Measurements from ENCODE around the gene CYTH4. TPM values are rescaled to one million over a fixed set of nuclear protein-coding genes. Genes with fewer than 3 reads are reported as not detected.

CYTH4 gene
- total and polyA plus RNA-seq, 2 donors: 24.7 to 54.6 TPM

DNA sequence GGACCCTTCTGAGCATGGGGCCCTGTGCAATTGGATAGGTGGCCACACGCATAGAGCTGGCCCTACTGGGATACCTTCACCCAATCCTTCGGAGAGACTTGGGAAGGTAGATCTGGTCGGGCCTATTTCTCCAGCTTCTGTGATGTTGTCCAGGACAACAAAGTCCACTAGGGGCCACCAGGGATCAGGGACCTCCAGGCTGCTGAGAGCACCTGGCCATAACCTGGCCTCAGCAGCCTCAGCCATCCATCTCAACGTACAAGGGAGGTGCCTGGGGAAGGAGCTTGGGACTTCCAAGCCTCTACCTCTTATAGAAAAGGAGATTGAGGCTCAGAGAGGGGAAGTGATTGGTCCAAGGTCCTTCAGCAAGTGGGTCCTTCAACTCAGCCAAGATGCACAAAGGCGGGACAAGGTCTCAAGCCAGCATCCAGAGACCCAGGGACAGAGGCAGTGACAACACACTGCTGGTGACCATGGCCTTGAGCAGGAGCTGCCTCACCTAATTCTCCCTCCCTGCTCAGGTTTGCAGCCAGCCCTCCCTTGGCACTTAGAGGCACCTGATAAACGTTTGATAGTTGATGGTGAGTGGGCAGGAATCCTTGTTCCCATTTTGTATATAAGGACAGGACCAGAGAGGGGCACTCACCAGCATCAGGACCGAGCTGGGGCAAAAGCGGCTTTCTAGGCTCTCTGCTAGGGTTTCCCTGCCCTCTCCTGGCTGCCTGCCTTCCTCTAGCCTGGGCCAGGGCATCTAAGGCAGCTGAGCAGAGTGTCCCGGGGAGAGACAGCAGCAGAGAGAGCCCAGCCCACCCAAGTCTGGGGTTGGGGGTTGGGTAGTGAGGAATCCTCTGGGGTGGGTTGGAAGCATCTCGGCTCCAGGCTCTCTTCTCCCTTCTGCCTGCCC lies 42.7 kb upstream of the CYTH4 start:
- Histone ChIP-seq H3K27me3 (ENCODE audit: control insufficient read depth in 2 of 2, insufficient read depth in 1 of 2, low read length in 1 of 2) (peaks cover 0 to 3% of the 10 kb centered on the region in 2 donors), H3K27ac (ENCODE audit: low read depth in 1 of 2, low read length in 1 of 2) (peak overlapping the region; percentile 59 to 67), H3K9me3 (ENCODE audit: control insufficient read depth in 2 of 2, insufficient read depth in 1 of 2, low read length in 1 of 2) (peaks cover 0 to 2% of the 10 kb centered on the region in 2 donors), H3K4me3 (ENCODE audit: low read length in 2 of 2) (no peak overlapping the region), H3K4me1 (ENCODE audit: control insufficient read depth in 2 of 2, insufficient read depth in 2 of 2, low read length in 2 of 2) (peaks cover 33 to 93% of the 10 kb centered on the region in 2 donors), H3K36me3 (ENCODE audit: control insufficient read depth in 2 of 2, insufficient read depth in 2 of 2, low read length in 1 of 2) (peaks cover 69 to 78% of the 10 kb centered on the region in 2 donors)
- WGBS: 92% methylated on average over 10 of the region's 10 CpGs
- DNase-seq (ENCODE audit: low read depth in 6 of 9, low spot score in 9 of 9): no peak

DNA sequence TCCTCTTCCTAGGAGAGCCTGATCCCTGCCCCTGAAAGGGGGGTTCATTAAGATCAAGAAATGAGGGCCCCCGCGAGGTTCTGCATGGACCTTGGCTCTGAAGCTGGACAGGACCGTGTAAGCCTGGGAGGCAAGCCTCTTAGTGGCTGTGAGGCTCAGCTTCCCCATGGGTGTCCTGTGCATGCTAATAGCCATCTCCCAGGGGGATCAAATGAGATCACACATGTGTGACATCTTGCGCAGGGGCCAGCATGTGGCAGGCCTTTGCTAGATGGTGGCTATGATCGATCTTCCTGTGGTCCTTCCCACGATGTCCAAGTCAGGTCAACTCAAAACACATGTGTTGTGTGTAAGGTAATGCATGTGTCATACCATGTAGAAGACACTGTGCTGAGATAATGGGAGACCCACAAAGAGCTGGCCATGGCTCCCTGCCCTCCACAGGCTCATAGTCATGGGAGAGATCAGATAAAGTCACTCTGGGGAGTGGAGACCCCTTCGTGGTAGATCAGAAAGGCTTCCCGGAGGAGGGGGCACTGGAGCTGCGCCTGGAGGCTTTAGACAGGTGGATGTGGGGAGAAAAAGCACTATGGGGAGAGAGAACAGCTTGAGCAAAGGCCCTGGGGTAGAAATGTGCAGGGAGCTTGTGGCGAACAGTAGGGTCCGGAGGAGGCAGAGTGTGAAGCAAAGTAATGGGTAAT lies 41.9 kb upstream of the CYTH4 start:
- H3K27ac ChIP-seq (ENCODE audit: low read depth in 1 of 2, low read length in 1 of 2): peak overlapping the region; percentile 57 to 59
- peaks cover 0 to 3% of the 10 kb centered on the region in 2 donors for H3K27me3 ChIP-seq (ENCODE audit: control insufficient read depth in 2 of 2, insufficient read depth in 1 of 2, low read length in 1 of 2)
- no peak for DNase-seq (ENCODE audit: low read depth in 6 of 9, low spot score in 9 of 9)
- peaks cover 36 to 93% of the 10 kb centered on the region in 2 donors for H3K4me1 ChIP-seq (ENCODE audit: control insufficient read depth in 2 of 2, insufficient read depth in 2 of 2, low read length in 2 of 2)
- peaks cover 0 to 3% of the 10 kb centered on the region in 2 donors for H3K9me3 ChIP-seq (ENCODE audit: control insufficient read depth in 2 of 2, insufficient read depth in 1 of 2, low read length in 1 of 2)
- WGBS: 96% methylated on average over 11 of the region's 11 CpGs
- H3K36me3 ChIP-seq (ENCODE audit: control insufficient read depth in 2 of 2, insufficient read depth in 2 of 2, low read length in 1 of 2): peaks cover 61 to 71% of the 10 kb centered on the region in 2 donors
- no peak overlapping the region for H3K4me3 ChIP-seq (ENCODE audit: low read length in 2 of 2)

DNA sequence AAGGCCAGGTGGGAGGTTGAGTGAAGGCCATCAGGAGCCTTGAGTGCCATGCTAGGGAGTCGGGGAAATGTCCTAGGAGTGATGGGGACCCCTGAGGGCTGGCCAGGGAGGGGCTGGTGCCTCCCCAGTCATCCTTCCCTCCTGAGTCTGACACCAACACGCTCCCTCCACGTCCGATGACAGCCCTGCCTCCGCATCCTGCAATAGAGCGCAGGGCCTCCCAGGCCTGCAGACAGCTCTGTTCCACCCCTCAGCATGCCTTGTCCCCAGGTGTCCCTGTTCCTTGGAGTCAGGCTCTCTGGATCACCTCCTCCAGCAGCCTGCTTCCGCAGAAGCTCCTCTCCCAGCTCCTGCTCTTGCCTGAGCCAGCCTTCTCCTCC lies 41.4 kb upstream of the CYTH4 start:
- DNase-seq (ENCODE audit: low read depth in 6 of 9, low spot score in 9 of 9): no peak
- H3K27me3 ChIP-seq (ENCODE audit: control insufficient read depth in 2 of 2, insufficient read depth in 1 of 2, low read length in 1 of 2): peaks cover 0 to 3% of the 10 kb centered on the region in 2 donors
- 94% methylated on average over 7 of the region's 7 CpGs for WGBS
- H3K36me3 ChIP-seq (ENCODE audit: control insufficient read depth in 2 of 2, insufficient read depth in 2 of 2, low read length in 1 of 2): peaks cover 56 to 65% of the 10 kb centered on the region in 2 donors
- H3K9me3 ChIP-seq (ENCODE audit: control insufficient read depth in 2 of 2, insufficient read depth in 1 of 2, low read length in 1 of 2): peaks cover 0 to 3% of the 10 kb centered on the region in 2 donors
- peak overlapping the region; percentile 57 to 96 for H3K27ac ChIP-seq (ENCODE audit: low read depth in 1 of 2, low read length in 1 of 2)
- H3K4me3 ChIP-seq (ENCODE audit: low read length in 2 of 2): peak overlapping the region; percentile 90 to 98
- H3K4me1 ChIP-seq (ENCODE audit: control insufficient read depth in 2 of 2, insufficient read depth in 2 of 2, low read length in 2 of 2): peaks cover 34 to 91% of the 10 kb centered on the region in 2 donors

DNA sequence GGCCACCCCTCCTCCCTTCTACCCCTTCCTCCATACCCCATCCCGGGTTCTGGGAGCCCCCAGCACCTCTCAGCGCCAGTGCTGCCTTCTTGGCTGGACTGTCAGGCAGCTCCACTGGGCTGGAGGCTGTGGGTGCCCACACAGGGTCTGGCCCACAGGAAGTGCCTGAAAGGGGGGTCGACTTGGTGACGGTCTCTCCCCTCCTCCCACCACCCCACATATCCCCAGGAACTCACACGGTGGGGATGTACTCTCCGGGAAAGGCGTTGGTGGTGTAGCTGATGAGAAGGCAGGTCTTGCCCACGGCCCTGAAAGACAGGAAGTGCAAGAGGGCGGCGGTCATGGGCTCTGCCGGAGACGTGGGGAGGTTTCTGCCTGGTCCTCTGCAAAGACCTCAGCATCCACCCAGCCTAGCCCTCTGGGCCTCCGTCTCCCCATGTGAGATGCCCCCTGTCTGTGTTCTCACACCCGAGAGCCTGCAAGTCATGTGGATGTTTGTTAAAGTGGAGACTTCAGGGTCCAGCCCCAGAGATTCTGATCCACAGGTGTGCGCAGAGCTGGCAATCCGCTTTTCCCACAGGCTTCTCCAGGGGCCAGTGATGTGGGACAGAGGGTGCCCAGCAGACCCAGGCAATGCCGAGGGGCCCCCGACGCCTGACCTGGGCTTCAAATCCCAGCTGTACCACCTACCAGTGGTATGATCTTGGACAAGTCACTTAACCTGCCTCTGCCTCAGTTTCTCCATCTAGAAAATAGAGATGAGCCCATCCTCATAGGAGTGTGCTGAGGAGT lies 40.8 kb upstream of the CYTH4 start:
- Histone ChIP-seq H3K4me1 (ENCODE audit: control insufficient read depth in 2 of 2, insufficient read depth in 2 of 2, low read length in 2 of 2) (peaks cover 34 to 85% of the 10 kb centered on the region in 2 donors), H3K36me3 (ENCODE audit: control insufficient read depth in 2 of 2, insufficient read depth in 2 of 2, low read length in 1 of 2) (peaks cover 50 to 59% of the 10 kb centered on the region in 2 donors), H3K9me3 (ENCODE audit: control insufficient read depth in 2 of 2, insufficient read depth in 1 of 2, low read length in 1 of 2) (peaks cover 0 to 3% of the 10 kb centered on the region in 2 donors), H3K4me3 (ENCODE audit: low read length in 2 of 2) (peak overlapping the region; percentile 90 to 98), H3K27ac (ENCODE audit: low read depth in 1 of 2, low read length in 1 of 2) (peak overlapping the region; percentile 57 to 96), H3K27me3 (ENCODE audit: control insufficient read depth in 2 of 2, insufficient read depth in 1 of 2, low read length in 1 of 2) (peaks cover 0 to 3% of the 10 kb centered on the region in 2 donors)
- WGBS: 44% methylated on average over 19 of the region's 19 CpGs
- peak in 1 of 9 donors; percentile 42 for DNase-seq (ENCODE audit: low read depth in 6 of 9, low spot score in 9 of 9)

DNA sequence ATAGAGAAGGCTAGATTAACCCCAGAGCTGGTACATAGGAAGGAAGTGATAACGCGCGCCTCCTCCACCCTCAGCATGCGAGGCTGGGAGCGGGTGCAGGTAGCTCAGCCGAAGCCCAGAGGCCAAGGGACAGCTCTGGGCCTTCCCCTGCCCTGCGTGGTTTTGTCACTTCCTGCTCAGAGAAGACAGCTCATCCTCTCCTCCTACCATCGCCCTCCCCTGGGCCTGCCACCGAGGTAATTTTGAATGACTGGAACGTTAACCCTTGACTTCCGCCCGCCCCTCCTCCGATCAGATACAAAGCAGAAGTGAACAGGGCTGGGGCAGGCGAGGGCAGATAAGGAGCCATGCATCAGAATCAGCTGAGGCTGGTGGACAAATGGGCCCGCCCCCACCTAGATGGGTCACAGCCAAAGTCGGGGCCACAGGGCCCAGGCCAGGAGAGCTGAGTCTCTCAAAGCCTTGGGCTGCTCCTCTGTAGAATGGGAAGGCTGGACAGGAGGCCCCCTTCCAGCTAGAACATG lies 39.9 kb upstream of the CYTH4 start:
- Histone ChIP-seq H3K27me3 (ENCODE audit: control insufficient read depth in 2 of 2, insufficient read depth in 1 of 2, low read length in 1 of 2) (peaks cover 0 to 3% of the 10 kb centered on the region in 2 donors), H3K9me3 (ENCODE audit: control insufficient read depth in 2 of 2, insufficient read depth in 1 of 2, low read length in 1 of 2) (peaks cover 0 to 3% of the 10 kb centered on the region in 2 donors), H3K4me1 (ENCODE audit: control insufficient read depth in 2 of 2, insufficient read depth in 2 of 2, low read length in 2 of 2) (peaks cover 34 to 78% of the 10 kb centered on the region in 2 donors), H3K4me3 (ENCODE audit: low read length in 2 of 2) (peak overlapping the region; percentile 90 to 98), H3K36me3 (ENCODE audit: control insufficient read depth in 2 of 2, insufficient read depth in 2 of 2, low read length in 1 of 2) (peaks cover 42 to 52% of the 10 kb centered on the region in 2 donors), H3K27ac (ENCODE audit: low read depth in 1 of 2, low read length in 1 of 2) (peak overlapping the region; percentile 83 to 96)
- WGBS: 3% methylated on average over 16 of the region's 16 CpGs
- peak in 4 of 9 donors; percentile 76 to 90 (median 80) for DNase-seq (ENCODE audit: low read depth in 6 of 9, low spot score in 9 of 9)

DNA sequence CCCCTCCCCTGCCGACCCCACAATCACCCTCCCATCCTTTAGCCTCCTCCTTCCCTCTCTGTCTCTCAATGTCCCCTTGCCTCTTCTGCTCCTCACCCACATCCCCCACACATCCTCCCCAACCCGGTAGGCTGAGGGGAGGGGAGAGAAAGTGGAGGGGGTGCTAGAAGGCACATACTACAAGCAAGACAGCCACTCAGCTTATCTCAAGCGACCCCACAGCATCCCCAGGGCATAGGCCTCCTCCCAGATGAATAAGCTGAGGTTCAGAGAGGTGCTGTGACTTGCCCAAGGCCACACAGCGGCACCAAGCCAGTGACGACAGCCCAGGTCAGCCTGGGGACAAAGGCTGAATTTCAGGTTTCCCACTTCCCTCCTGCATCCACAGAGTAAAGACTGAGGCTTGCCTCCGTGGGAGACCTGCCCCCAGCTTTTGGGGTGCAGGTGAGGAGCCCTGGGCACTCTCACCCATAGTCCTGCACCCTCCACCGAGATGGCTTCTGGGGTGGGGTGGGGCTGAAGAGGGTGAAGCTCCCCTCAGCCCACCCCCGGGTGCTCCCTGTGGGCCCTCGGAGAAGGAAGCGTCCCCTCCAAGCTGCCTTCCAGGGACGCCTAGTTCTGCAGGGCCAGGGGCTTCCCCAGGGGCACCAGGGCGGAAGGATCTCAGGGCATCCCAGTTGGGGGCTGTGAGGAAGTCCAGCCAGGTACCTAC lies 38.8 kb upstream of the CYTH4 start:
- 3% methylated on average over 12 of the region's 12 CpGs for WGBS
- peak in 1 of 9 donors; percentile 74 for DNase-seq (ENCODE audit: low read depth in 6 of 9, low spot score in 9 of 9)
- Histone ChIP-seq H3K9me3 (ENCODE audit: control insufficient read depth in 2 of 2, insufficient read depth in 1 of 2, low read length in 1 of 2) (peaks cover 0 to 3% of the 10 kb centered on the region in 2 donors), H3K36me3 (ENCODE audit: control insufficient read depth in 2 of 2, insufficient read depth in 2 of 2, low read length in 1 of 2) (peaks cover 33 to 41% of the 10 kb centered on the region in 2 donors), H3K27ac (ENCODE audit: low read depth in 1 of 2, low read length in 1 of 2) (peak overlapping the region; percentile 83 to 96), H3K4me3 (ENCODE audit: low read length in 2 of 2) (peak overlapping the region; percentile 90 to 98), H3K4me1 (ENCODE audit: control insufficient read depth in 2 of 2, insufficient read depth in 2 of 2, low read length in 2 of 2) (peaks cover 34 to 67% of the 10 kb centered on the region in 2 donors), H3K27me3 (ENCODE audit: control insufficient read depth in 2 of 2, insufficient read depth in 1 of 2, low read length in 1 of 2) (peaks cover 0 to 3% of the 10 kb centered on the region in 2 donors)

DNA sequence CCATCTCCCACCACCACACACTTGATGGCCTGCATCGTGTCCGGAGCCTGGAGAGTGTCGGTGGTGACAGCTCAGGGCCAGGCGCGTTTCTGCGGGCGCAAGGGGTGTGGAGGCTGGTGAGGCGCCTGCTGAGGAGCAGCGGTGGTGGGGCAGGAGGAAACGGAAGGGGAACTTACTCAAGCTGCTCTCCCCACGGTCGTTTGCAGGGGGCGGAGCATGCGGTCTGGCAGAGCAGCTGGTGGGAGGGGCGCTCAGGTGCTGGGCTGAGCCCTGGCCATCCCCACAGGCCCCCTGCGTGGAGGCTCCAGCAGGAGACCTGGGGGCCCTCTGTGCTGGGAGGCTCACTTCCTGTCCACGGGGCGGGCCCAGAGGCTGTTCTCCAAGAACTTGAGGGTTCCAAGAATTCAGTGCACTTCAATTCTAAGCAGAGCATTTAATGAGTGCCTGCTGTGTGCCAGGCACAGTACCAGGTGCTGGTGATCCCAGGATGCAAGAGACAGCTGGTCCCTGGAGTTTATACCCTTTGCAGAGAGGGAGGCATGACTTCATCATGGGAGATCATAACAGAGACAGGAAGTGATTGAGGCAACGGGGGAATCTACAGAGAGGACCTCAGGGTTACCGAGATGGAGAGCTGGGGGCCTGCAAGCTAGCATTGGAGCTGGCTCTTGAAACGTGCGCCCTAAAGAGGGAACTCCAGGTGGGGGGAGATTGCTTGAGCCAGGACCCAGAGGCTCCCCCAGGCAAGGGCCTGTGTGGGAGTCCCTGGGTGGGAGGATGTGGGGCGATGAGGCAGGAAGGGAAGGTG lies 38.0 kb upstream of the CYTH4 start, which contains the start of gene RAC2:
Gene RAC2 (minus strand): TSS at position 156 of the 808 bp plus-strand sequence. CDS start 121 bp downstream, at position 35.
- H3K36me3 ChIP-seq (ENCODE audit: control insufficient read depth in 2 of 2, insufficient read depth in 2 of 2, low read length in 1 of 2): peaks cover 27 to 34% of the 10 kb centered on the region in 2 donors
- H3K27ac ChIP-seq (ENCODE audit: low read depth in 1 of 2, low read length in 1 of 2): peak within 1 kb of the TSS; percentile 83 to 96
- WGBS: 3% methylated on average over 23 of the region's 23 CpGs
- DNase-seq (ENCODE audit: low read depth in 6 of 9, low spot score in 9 of 9): peak in 7 of 9 donors; percentile 69 to 96 (median 90)
- H3K9me3 ChIP-seq (ENCODE audit: control insufficient read depth in 2 of 2, insufficient read depth in 1 of 2, low read length in 1 of 2): peaks cover 0 to 3% of the 10 kb centered on the region in 2 donors
- H3K4me3 ChIP-seq (ENCODE audit: low read length in 2 of 2): peak within 1 kb of the TSS; percentile 90 to 98
- H3K27me3 ChIP-seq (ENCODE audit: control insufficient read depth in 2 of 2, insufficient read depth in 1 of 2, low read length in 1 of 2): peaks cover 0 to 3% of the 10 kb centered on the region in 2 donors
- H3K4me1 ChIP-seq (ENCODE audit: control insufficient read depth in 2 of 2, insufficient read depth in 2 of 2, low read length in 2 of 2): peaks cover 32 to 60% of the 10 kb centered on the region in 2 donors
